ENCODE results near the gene OLIG2.

OLIG2 gene

GRCh38 chr21:33069243-33069642 is 43.5 kb downstream of the OLIG2 start:
- H3K4me1 ChIP-seq (ENCODE audit: insufficient read depth, low read length, poor library complexity, severe bottlenecking), result peaks cover 48% of the 10 kb centered on the region
- H3F3A ChIP-seq (ENCODE audit: low read depth), result peaks cover 4% of the 10 kb centered on the region; the same call in 1 of the 2 replicates
- no peak overlapping the region for H3K4me3 ChIP-seq (ENCODE audit: low read length, poor library complexity, severe bottlenecking)
- H3K9ac ChIP-seq (ENCODE audit: low read depth, low read length, poor library complexity, severe bottlenecking), result no peak overlapping the region
- no peak overlapping the region for H2AFZ ChIP-seq (ENCODE audit: low read length)
- no peaks in the 10 kb centered on the region for H3K27me3 ChIP-seq (ENCODE audit: insufficient read depth, low read length, poor library complexity, severe bottlenecking)
- no peak for TF ChIP-seq EZH2phosphoT487 (IDR thresholded peaks at IDR 0.05; ENCODE audit: borderline replicate concordance)
- TF ChIP-seq, protein P1, sequence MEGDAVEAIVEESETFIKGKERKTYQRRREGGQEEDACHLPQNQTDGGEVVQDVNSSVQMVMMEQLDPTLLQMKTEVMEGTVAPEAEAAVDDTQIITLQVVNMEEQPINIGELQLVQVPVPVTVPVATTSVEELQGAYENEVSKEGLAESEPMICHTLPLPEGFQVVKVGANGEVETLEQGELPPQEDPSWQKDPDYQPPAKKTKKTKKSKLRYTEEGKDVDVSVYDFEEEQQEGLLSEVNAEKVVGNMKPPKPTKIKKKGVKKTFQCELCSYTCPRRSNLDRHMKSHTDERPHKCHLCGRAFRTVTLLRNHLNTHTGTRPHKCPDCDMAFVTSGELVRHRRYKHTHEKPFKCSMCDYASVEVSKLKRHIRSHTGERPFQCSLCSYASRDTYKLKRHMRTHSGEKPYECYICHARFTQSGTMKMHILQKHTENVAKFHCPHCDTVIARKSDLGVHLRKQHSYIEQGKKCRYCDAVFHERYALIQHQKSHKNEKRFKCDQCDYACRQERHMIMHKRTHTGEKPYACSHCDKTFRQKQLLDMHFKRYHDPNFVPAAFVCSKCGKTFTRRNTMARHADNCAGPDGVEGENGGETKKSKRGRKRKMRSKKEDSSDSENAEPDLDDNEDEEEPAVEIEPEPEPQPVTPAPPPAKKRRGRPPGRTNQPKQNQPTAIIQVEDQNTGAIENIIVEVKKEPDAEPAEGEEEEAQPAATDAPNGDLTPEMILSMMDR (conservative IDR thresholded peaks at IDR 0.05; ENCODE audit: low read length), result no peak
- no peaks in the 10 kb centered on the region for H3K36me3 ChIP-seq (ENCODE audit: insufficient read depth, low read length)
- H4K20me1 ChIP-seq (ENCODE audit: insufficient read depth, low read length, poor library complexity, severe bottlenecking), result no peaks in the 10 kb centered on the region
- H3K79me2 ChIP-seq (ENCODE audit: insufficient read depth, low read length), result no peaks in the 10 kb centered on the region
- no peaks in the 10 kb centered on the region for H3K9me2 ChIP-seq (replicated peaks; ENCODE audit: low read depth, low read length)
- no peak overlapping the region for H3K4me2 ChIP-seq (ENCODE audit: low read depth, low read length, poor library complexity, severe bottlenecking)
- H3K9me3 ChIP-seq (ENCODE audit: insufficient read depth, low read depth, low read length), result no peaks in the 10 kb centered on the region

- H3K36me3 ChIP-seq (ENCODE audit: insufficient read depth, low read length), result no peaks in the 10 kb centered on the region
- no peaks in the 10 kb centered on the region for H3K27me3 ChIP-seq (ENCODE audit: insufficient read depth, low read length, poor library complexity, severe bottlenecking)
- H4K20me1 ChIP-seq (ENCODE audit: insufficient read depth, low read length, poor library complexity, severe bottlenecking), result no peaks in the 10 kb centered on the region
- no peaks in the 10 kb centered on the region for H3K79me2 ChIP-seq (ENCODE audit: insufficient read depth, low read length)
- H3K9ac ChIP-seq (ENCODE audit: low read depth, low read length, poor library complexity, severe bottlenecking), result no peak overlapping the region
- H3K4me2 ChIP-seq (ENCODE audit: low read depth, low read length, poor library complexity, severe bottlenecking), result no peak overlapping the region
- H3K4me1 ChIP-seq (ENCODE audit: insufficient read depth, low read length, poor library complexity, severe bottlenecking), result peaks cover 44% of the 10 kb centered on the region
- H3K9me3 ChIP-seq (ENCODE audit: insufficient read depth, low read depth, low read length), result no peaks in the 10 kb centered on the region
- no peak overlapping the region for H2AFZ ChIP-seq (ENCODE audit: low read length)
- H3K4me3 ChIP-seq (ENCODE audit: low read length, poor library complexity, severe bottlenecking), result no peak overlapping the region
- H3F3A ChIP-seq (ENCODE audit: low read depth), result peaks cover 4% of the 10 kb centered on the region; the same call in 1 of the 2 replicates
- no peak for TF ChIP-seq EZH2phosphoT487 (IDR thresholded peaks at IDR 0.05; ENCODE audit: borderline replicate concordance)
- TF ChIP-seq, protein P1 (conservative IDR thresholded peaks at IDR 0.05; ENCODE audit: low read length), result no peak
- H3K9me2 ChIP-seq (replicated peaks; ENCODE audit: low read depth, low read length), result no peaks in the 10 kb centered on the region
These were observed 43.9 kb downstream of the OLIG2 start for GRCh38 chr21:33069645-33069993.

- no peaks in the 10 kb centered on the region for H3K27me3 ChIP-seq (ENCODE audit: insufficient read depth, low read length, poor library complexity, severe bottlenecking)
- H3K4me3 ChIP-seq (ENCODE audit: low read length, poor library complexity, severe bottlenecking), result no peak within 1 kb of the TSS
- H3K9me3 ChIP-seq (ENCODE audit: insufficient read depth, low read depth, low read length), result no peaks in the 10 kb centered on the region
- TF ChIP-seq EZH2phosphoT487 (IDR thresholded peaks at IDR 0.05; ENCODE audit: borderline replicate concordance), result no peak
- TF ChIP-seq, protein P1 (conservative IDR thresholded peaks at IDR 0.05; ENCODE audit: low read length), result no peak
- no peak within 1 kb of the TSS for H3K9ac ChIP-seq (ENCODE audit: low read depth, low read length, poor library complexity, severe bottlenecking)
- no peak within 1 kb of the TSS for H3K4me2 ChIP-seq (ENCODE audit: low read depth, low read length, poor library complexity, severe bottlenecking)
- no peak within 1 kb of the TSS for H2AFZ ChIP-seq (ENCODE audit: low read length)
- peaks cover under 1% of the 10 kb centered on the region; the same call in 1 of the 2 replicates for H3F3A ChIP-seq (ENCODE audit: low read depth)
- no peaks in the 10 kb centered on the region for H3K36me3 ChIP-seq (ENCODE audit: insufficient read depth, low read length)
- no peaks in the 10 kb centered on the region for H3K79me2 ChIP-seq (ENCODE audit: insufficient read depth, low read length)
- H4K20me1 ChIP-seq (ENCODE audit: insufficient read depth, low read length, poor library complexity, severe bottlenecking), result no peaks in the 10 kb centered on the region
- no peaks in the 10 kb centered on the region for H3K9me2 ChIP-seq (replicated peaks; ENCODE audit: low read depth, low read length)
- H3K4me1 ChIP-seq (ENCODE audit: insufficient read depth, low read length, poor library complexity, severe bottlenecking), result peaks cover 38% of the 10 kb centered on the region
These were observed 44.4 kb downstream of the OLIG2 start, which contains the start of gene OLIG1 for GRCh38 chr21:33069994-33070743. Gene OLIG1, plus strand, starts transcription at chr21:33070141. Its CDS starts 106 bp downstream, at chr21:33070247.
